Measurements from ENCODE around the gene FANCC.
A peak's percentile ranks its signal among the peaks of the same experiment; 100 is the strongest.
"Not testable (repeated sequence)": the region's sequence is repeated elsewhere in the genome, so short reads cannot be mapped to it uniquely, and the experiment has no call there.

The FANCC gene

GRCh38 chr9:95317119-95317892 is at the start of gene FANCC:
FANCC (minus strand) TSS chr9:95317709; CDS start chr9:95249291, 68,418 bp downstream.
- DNase-seq: peak; percentile 70

GRCh38 chr9:95366731-95367325 is 49.3 kb upstream of the FANCC start:
- DNase-seq: no peak

GRCh38 chr9:95365766-95366165 is 48.3 kb upstream of the FANCC start:
- no peak for DNase-seq

GRCh38 chr9:95363051-95363841 is 45.7 kb upstream of the FANCC start:
- peak; percentile 65 for DNase-seq

- DNase-seq: no peak
Measured at GRCh38 chr9:95360866-95361265, 43.4 kb upstream of the FANCC start.

GRCh38 chr9:95357316-95357715 is 39.8 kb upstream of the FANCC start:
- no peak for DNase-seq

GRCh38 chr9:95355500-95355899 is 38.0 kb upstream of the FANCC start:
- no peak for DNase-seq

- no peak for DNase-seq
Measured at GRCh38 chr9:95351051-95351450, 33.5 kb upstream of the FANCC start.

GRCh38 chr9:95350266-95350665 is 32.8 kb upstream of the FANCC start:
- no peak for DNase-seq

GRCh38 chr9:95349091-95350038 is 31.9 kb upstream of the FANCC start:
- DNase-seq: no peak

GRCh38 chr9:95346021-95346420 is 28.5 kb upstream of the FANCC start:
- no peak for DNase-seq

- no peak for DNase-seq
Measured at GRCh38 chr9:95344735-95345325, 27.3 kb upstream of the FANCC start.

- no peak for DNase-seq
Measured at GRCh38 chr9:95343725-95344287, 26.3 kb upstream of the FANCC start.

- DNase-seq: no peak
Measured at GRCh38 chr9:95342571-95342970, 25.1 kb upstream of the FANCC start.

GRCh38 chr9:95341293-95341962 is 23.9 kb upstream of the FANCC start:
- DNase-seq: no peak

- no peak for DNase-seq
Measured at GRCh38 chr9:95338243-95338642, 20.7 kb upstream of the FANCC start.

- DNase-seq: no peak
Measured at GRCh38 chr9:95336281-95336680, 18.8 kb upstream of the FANCC start.

- DNase-seq: no peak
Measured at GRCh38 chr9:95333426-95333825, 15.9 kb upstream of the FANCC start.

GRCh38 chr9:95332860-95333259 is 15.4 kb upstream of the FANCC start:
- no peak for DNase-seq

GRCh38 chr9:95330720-95331404 is 13.4 kb upstream of the FANCC start:
- no peak for DNase-seq

- not testable (repeated sequence) for DNase-seq
Measured at GRCh38 chr9:95329061-95329460, 11.6 kb upstream of the FANCC start.
